ENCODE measurements around the gene CHTF18.

Gene CHTF18

DNA sequence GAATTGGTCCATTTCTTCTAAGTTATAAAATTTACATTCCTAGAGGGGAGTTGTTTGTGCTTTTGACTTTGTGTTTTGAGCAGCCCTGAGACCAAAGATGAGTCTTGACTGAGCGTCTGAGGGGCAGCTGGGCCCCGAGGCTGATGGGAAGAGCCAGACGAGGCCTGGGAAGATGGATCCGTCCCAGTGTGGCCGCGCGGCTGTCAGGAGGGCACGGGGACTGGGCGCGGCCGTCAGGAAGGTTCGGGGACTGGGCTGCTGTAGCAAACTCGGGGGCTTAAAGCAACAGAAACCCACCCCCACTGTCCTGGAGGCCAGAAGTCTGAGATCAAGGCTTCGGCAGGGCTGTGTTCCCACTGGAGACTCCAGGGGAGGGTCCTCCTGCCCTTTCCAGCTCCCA lies 50.3 kb downstream of the CHTF18 start:
- Histone ChIP-seq H3K4me3 (ENCODE audit: insufficient read depth, low read depth, low read length) (no peak overlapping the region), H3K36me3 (ENCODE audit: control insufficient read depth, insufficient read depth, low read length) (no peaks in the 10 kb centered on the region), H3K4me1 (ENCODE audit: control insufficient read depth, insufficient read depth, low read length) (no peaks in the 10 kb centered on the region), H3K27ac (ENCODE audit: insufficient read depth, low read depth, low read length, poor library complexity, severe bottlenecking) (no peak overlapping the region), H3K9me3 (ENCODE audit: control insufficient read depth, low read length) (no peaks in the 10 kb centered on the region), H3K27me3 (ENCODE audit: control insufficient read depth, insufficient read depth, low read length, poor library complexity, severe bottlenecking) (no peaks in the 10 kb centered on the region)
- 91 to 95% methylated on average over 14 of the region's 14 CpGs for WGBS, 2 experiments

DNA sequence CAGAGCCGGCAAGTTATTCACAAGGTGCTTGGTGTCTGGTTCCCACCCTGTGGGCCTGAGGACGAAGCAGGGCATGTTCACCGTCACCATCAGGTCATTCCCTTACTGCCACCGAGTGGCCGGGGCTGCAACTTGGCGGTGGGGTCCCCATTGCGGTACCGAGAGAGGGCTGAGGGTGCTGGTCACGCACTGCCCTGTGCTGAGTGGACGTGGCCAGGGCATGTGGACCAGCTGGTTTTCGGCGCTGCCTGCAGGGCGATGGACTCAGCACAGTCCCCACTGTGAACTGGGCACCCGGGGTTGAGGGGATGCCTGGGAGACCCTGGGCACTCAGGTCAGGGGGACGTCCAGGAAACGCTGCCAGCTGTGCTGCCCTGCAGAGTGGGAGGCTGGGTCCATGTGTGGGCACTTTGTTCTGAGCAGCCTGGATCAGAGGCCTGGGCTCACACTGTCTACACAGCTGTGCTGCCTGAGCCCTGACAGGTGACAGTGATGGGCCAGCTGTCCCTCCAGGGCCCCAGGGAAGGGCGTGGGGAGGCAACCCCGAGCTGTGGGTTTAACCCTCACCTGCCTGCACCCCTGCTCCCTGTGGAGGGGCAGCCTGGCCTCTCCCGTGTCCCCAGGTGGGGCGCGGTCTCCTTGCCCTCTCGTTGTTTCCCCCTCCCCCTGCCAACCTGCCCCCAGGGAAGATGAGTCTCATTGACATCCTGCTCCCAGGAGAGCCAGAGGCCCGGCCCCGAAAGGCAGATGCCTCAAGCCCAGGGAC lies 51.4 kb downstream of the CHTF18 start:
- Histone ChIP-seq H3K9me3 (ENCODE audit: control insufficient read depth, low read length) (no peaks in the 10 kb centered on the region), H3K4me3 (ENCODE audit: insufficient read depth, low read depth, low read length) (no peak overlapping the region), H3K27me3 (ENCODE audit: control insufficient read depth, insufficient read depth, low read length, poor library complexity, severe bottlenecking) (no peaks in the 10 kb centered on the region), H3K36me3 (ENCODE audit: control insufficient read depth, insufficient read depth, low read length) (no peaks in the 10 kb centered on the region), H3K4me1 (ENCODE audit: control insufficient read depth, insufficient read depth, low read length) (no peaks in the 10 kb centered on the region), H3K27ac (ENCODE audit: insufficient read depth, low read depth, low read length, poor library complexity, severe bottlenecking) (no peak overlapping the region)
- WGBS, 2 experiments, result 87 to 88% methylated on average over 24 of the region's 24 CpGs

DNA sequence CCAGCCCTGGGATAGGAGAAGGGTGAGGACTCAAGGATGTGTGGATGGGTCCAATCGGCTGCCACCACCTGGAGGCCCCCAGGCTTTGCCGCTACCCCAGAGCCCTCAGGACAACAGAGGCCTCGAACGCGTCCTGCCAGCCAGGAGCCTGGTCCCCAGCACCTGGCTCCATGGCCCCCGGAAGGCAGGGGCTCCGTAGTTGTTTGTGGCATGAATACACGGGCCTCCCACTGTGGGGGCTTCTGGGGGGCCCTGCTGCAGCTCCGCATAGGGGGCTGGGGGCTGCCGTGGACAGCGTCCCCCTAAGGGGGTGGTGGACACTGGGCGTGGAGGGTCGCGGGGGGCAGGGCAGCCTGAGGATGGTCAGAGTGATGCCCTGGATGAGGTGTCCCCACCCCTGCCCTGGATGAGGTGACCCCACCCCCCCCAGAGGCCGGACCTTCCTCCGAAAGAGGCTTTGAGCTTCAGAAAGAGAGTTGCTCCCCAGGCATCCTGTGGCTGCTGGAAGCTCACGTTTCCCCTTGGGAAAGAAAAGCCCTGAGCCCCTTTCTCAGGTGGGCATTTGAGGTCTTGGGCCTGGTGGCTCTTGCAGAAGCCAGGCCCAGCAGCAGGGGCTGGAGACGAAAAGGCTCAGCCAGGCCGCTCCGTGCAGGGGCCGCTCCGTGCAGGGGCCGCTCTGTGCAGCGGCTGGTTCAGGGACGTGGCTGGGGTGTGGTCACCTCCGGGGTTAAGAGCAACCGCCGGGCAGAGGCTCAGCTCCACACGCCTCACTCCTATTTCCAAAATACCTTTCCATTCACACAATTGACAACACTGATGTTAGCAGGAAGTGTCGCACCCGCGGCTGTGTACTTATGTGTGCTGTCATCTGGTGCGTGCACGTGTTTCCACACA lies 52.4 kb downstream of the CHTF18 start:
- H3K27me3 ChIP-seq (ENCODE audit: control insufficient read depth, insufficient read depth, low read length, poor library complexity, severe bottlenecking), result no peaks in the 10 kb centered on the region
- H3K36me3 ChIP-seq (ENCODE audit: control insufficient read depth, insufficient read depth, low read length), result no peaks in the 10 kb centered on the region
- H3K4me3 ChIP-seq (ENCODE audit: insufficient read depth, low read depth, low read length), result no peak overlapping the region
- no peaks in the 10 kb centered on the region for H3K9me3 ChIP-seq (ENCODE audit: control insufficient read depth, low read length)
- H3K4me1 ChIP-seq (ENCODE audit: control insufficient read depth, insufficient read depth, low read length), result no peaks in the 10 kb centered on the region
- H3K27ac ChIP-seq (ENCODE audit: insufficient read depth, low read depth, low read length, poor library complexity, severe bottlenecking), result no peak overlapping the region
- WGBS, 2 experiments, result 91 to 92% methylated on average over 34 of the region's 34 CpGs

DNA sequence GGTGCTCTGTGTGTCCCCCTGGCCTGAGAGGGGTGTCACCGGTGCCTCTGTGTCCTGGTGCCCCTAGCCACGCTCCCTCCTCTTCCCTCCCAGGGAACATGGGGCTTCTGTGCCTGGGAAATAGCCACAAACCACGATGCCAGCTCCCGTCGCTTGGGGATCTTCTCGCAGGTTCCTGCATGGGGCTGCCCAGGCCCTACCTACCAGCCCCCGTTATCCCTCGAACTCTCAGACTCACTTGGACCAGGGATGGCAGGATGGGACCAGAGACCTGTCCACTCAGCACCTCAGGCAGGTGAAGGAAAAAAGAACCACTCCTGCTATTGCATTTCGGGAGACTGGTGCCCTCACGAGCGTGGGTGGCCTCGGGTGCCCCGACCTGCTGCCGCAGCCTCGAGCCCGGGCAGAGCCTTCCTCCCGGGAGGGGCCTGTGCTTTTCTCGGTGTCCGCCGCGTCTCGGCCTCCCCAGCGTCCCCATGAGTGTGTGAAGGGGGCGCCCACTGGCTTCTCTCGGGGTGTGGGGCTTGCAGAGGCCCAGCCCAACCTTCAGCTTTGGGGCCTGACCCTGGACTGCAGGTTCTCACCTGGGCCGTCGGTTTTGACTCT lies 53.1 kb downstream of the CHTF18 start:
- no peak overlapping the region for H3K4me3 ChIP-seq (ENCODE audit: insufficient read depth, low read depth, low read length)
- no peaks in the 10 kb centered on the region for H3K9me3 ChIP-seq (ENCODE audit: control insufficient read depth, low read length)
- H3K27me3 ChIP-seq (ENCODE audit: control insufficient read depth, insufficient read depth, low read length, poor library complexity, severe bottlenecking), result no peaks in the 10 kb centered on the region
- WGBS, 2 experiments, result 93 to 94% methylated on average over 27 of the region's 27 CpGs
- no peaks in the 10 kb centered on the region for H3K36me3 ChIP-seq (ENCODE audit: control insufficient read depth, insufficient read depth, low read length)
- H3K4me1 ChIP-seq (ENCODE audit: control insufficient read depth, insufficient read depth, low read length), result no peaks in the 10 kb centered on the region
- no peak overlapping the region for H3K27ac ChIP-seq (ENCODE audit: insufficient read depth, low read depth, low read length, poor library complexity, severe bottlenecking)

DNA sequence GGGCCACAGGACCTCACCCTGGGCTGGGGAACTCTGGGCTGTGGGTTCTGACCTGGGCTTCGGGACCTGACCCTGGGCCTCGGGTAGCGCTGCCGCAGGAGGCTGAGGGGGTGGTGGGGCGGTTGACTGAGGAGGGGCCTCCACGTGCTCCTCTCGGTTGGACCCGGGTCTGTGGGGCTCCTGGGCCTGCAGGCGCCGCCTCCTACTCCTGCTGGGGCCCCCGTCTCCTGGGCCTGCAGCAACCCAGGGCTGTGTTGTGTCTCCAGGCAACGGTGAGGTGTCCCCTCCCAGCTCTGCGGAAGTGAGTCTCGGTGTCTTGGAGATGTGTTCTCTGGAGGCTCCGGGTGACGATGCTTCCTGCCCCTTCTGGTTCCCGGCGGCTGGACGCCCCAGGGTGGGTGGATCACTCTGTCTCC lies 53.6 kb downstream of the CHTF18 start:
- Histone ChIP-seq H3K27me3 (ENCODE audit: control insufficient read depth, insufficient read depth, low read length, poor library complexity, severe bottlenecking) (no peaks in the 10 kb centered on the region), H3K36me3 (ENCODE audit: control insufficient read depth, insufficient read depth, low read length) (no peaks in the 10 kb centered on the region), H3K4me3 (ENCODE audit: insufficient read depth, low read depth, low read length) (no peak overlapping the region), H3K4me1 (ENCODE audit: control insufficient read depth, insufficient read depth, low read length) (no peaks in the 10 kb centered on the region), H3K9me3 (ENCODE audit: control insufficient read depth, low read length) (no peaks in the 10 kb centered on the region), H3K27ac (ENCODE audit: insufficient read depth, low read depth, low read length, poor library complexity, severe bottlenecking) (no peak overlapping the region)
- 90 to 91% methylated on average over 19 of the region's 19 CpGs for WGBS, 2 experiments

DNA sequence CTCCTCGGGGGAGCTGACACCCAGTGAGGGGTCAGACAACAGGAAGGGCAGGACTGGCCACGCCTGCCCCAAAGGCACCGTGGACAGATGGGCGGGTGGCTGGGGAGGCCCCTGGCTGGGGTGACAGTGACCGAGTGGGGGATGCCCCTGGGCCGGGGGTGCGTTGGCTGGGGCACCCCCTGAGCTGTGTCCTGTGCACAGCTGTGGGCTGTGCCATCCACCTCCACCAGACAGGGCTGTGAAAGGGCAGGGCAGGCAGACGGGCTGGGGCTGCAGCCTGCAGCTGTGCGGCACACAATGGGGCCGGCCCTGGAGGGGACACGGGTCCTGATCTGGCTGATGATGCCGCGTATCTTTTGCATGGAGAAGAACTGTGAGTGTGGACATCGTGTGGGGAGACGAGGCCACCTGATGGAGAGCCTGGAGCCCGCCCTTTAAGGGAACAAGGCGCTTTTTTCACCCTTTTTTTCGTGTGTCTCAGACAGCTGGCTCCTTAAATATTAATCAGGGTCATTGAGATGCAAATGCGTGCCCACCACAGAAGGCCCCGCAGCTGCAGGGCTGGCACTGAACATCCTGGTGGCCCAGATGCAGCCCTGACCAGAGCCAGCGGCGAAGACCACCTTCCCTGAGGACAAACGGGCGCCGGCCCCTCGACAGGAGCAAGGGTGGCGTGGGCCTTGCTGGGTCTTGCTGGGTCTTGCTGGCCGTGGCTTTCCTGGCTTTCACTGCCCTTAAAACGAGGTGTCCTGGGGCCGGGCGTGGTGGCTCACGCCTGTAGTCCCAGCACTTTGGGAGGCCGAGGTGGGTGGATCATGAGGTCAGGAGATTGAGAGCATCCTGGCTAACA lies 54.5 kb downstream of the CHTF18 start:
- Histone ChIP-seq H3K27ac (ENCODE audit: insufficient read depth, low read depth, low read length, poor library complexity, severe bottlenecking) (no peak overlapping the region), H3K4me3 (ENCODE audit: insufficient read depth, low read depth, low read length) (no peak overlapping the region), H3K4me1 (ENCODE audit: control insufficient read depth, insufficient read depth, low read length) (no peaks in the 10 kb centered on the region), H3K9me3 (ENCODE audit: control insufficient read depth, low read length) (no peaks in the 10 kb centered on the region), H3K36me3 (ENCODE audit: control insufficient read depth, insufficient read depth, low read length) (no peaks in the 10 kb centered on the region), H3K27me3 (ENCODE audit: control insufficient read depth, insufficient read depth, low read length, poor library complexity, severe bottlenecking) (no peaks in the 10 kb centered on the region)
- 82 to 84% methylated on average over 33 of the region's 33 CpGs for WGBS, 2 experiments

DNA sequence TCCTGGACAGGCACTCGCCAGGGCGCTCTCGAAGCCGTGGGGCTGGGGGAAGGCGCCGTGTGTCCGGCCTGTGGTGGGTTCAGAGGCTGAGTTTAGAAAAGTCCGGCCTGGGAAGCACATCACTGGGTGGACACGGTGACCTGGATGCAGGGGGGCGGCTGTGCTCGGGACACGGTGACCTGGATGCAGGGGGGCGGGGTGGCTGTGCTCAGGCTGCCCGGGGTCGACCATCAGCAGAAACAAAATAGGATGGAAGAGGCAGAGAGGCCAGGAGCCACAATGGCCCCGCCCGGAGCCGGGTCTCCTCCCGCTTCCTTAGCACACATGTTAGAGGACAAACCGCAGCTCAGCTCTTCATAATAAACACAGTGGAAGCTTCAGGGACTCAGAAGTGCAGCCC lies 55.4 kb downstream of the CHTF18 start:
- no peaks in the 10 kb centered on the region for H3K9me3 ChIP-seq (ENCODE audit: control insufficient read depth, low read length)
- H3K4me3 ChIP-seq (ENCODE audit: insufficient read depth, low read depth, low read length), result no peak overlapping the region
- H3K36me3 ChIP-seq (ENCODE audit: control insufficient read depth, insufficient read depth, low read length), result no peaks in the 10 kb centered on the region
- H3K4me1 ChIP-seq (ENCODE audit: control insufficient read depth, insufficient read depth, low read length), result no peaks in the 10 kb centered on the region
- no peaks in the 10 kb centered on the region for H3K27me3 ChIP-seq (ENCODE audit: control insufficient read depth, insufficient read depth, low read length, poor library complexity, severe bottlenecking)
- 94 to 95% methylated on average over 20 of the region's 20 CpGs for WGBS, 2 experiments
- H3K27ac ChIP-seq (ENCODE audit: insufficient read depth, low read depth, low read length, poor library complexity, severe bottlenecking), result no peak overlapping the region

DNA sequence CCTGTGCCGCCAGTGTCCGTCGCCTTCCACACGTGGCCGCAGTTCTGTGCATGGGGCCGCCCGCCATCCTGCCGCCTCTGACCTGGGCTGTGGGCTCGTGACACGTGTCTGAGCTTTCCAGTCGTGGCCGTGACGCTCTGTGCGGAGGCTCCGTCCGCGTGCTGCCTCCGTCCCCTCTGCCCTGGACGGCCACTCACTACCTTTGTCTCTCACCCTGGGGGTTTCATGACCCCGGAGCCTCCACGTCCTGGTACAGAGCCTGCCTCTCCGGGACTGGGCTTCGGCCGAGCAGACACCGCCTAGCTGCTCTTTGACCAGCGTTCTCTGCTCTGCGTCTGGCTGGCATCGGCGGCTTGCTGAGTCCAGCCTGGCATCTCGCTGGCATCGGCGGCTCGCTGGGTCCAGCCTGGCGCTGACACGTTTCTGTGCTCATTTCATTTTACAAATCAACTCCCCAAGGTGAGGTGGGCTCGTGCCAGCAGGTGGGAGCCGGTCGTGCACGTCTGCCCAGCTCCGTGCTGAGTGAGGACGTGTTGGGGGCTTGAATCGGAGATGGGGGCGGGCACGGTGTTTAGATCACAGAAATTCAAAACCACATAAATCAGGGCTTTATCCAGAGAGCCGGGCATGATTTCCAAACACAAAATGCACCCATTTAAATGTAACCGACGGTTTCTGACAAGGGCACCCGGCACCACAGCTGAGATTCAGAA lies 56.4 kb downstream of the CHTF18 start:
- 94 to 95% methylated on average over 48 of the region's 48 CpGs for WGBS, 2 experiments
- H3K4me3 ChIP-seq (ENCODE audit: insufficient read depth, low read depth, low read length), result no peak overlapping the region
- no peaks in the 10 kb centered on the region for H3K9me3 ChIP-seq (ENCODE audit: control insufficient read depth, low read length)
- H3K36me3 ChIP-seq (ENCODE audit: control insufficient read depth, insufficient read depth, low read length), result no peaks in the 10 kb centered on the region
- no peaks in the 10 kb centered on the region for H3K27me3 ChIP-seq (ENCODE audit: control insufficient read depth, insufficient read depth, low read length, poor library complexity, severe bottlenecking)
- no peak overlapping the region for H3K27ac ChIP-seq (ENCODE audit: insufficient read depth, low read depth, low read length, poor library complexity, severe bottlenecking)
- H3K4me1 ChIP-seq (ENCODE audit: control insufficient read depth, insufficient read depth, low read length), result no peaks in the 10 kb centered on the region

DNA sequence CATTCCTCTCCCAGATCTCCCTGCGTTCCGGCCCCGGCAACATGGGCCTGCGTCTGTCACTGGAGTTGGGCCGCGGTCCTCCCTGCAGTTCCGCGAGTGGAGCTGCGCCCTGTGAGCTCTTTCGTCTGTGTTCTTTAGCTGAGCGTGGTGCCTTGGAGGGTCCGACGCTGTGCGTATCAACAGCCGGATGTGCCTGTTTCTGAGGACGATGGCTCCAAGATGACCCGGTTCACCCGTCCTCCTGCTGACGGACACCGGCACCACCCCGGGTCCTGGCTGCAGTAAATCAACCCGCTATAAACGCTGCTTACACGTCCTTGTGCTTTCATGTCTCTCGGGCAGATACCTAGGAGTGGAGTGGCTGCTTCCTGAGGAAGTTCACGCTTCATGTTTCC lies 56.9 kb downstream of the CHTF18 start:
- H3K27ac ChIP-seq (ENCODE audit: insufficient read depth, low read depth, low read length, poor library complexity, severe bottlenecking), result no peak overlapping the region
- no peaks in the 10 kb centered on the region for H3K27me3 ChIP-seq (ENCODE audit: control insufficient read depth, insufficient read depth, low read length, poor library complexity, severe bottlenecking)
- H3K9me3 ChIP-seq (ENCODE audit: control insufficient read depth, low read length), result no peaks in the 10 kb centered on the region
- no peaks in the 10 kb centered on the region for H3K36me3 ChIP-seq (ENCODE audit: control insufficient read depth, insufficient read depth, low read length)
- H3K4me3 ChIP-seq (ENCODE audit: insufficient read depth, low read depth, low read length), result no peak overlapping the region
- H3K4me1 ChIP-seq (ENCODE audit: control insufficient read depth, insufficient read depth, low read length), result no peaks in the 10 kb centered on the region
- WGBS, 2 experiments, result 91 to 92% methylated on average over 26 of the region's 26 CpGs
